ENCODE measurements around the gene IQGAP2.

Gene IQGAP2

DNA sequence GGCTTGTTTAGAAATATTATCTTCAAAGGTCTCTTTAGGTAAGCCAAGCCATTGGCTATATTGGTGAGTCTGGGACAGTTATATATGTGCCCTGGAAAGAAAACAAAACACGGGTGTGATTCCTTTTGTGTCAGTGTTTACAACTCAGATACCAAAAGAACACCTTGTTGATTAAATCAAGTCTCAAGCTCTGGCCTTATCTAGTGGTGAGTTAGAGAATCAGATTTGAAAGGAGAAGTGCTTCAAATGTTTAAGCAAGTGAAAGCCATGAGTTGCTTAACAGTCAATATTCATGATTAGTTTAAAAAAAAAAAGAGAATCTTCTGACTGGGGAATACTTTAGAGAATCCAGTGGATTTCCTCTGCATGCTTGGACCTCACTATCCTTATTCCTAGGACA, 68.3 kb downstream of the IQGAP2 start:
- Histone ChIP-seq H3K27me3 (replicated peaks; ENCODE audit: control insufficient read depth, insufficient read depth, low read length) (no peaks in the 10 kb centered on the region), H3K36me3 (ENCODE audit: control insufficient read depth, insufficient read depth, low read length) (no peaks in the 10 kb centered on the region), H3K4me3 (replicated peaks; ENCODE audit: low read depth, low read length) (no peak overlapping the region)
- DNase-seq (ENCODE audit: extremely low read depth, insufficient read length), result no peak
- no peak for TF ChIP-seq CTCF (IDR thresholded peaks at IDR 0.05; ENCODE audit: insufficient read depth, low read length, poor library complexity, severe bottlenecking)

- DNase-seq (ENCODE audit: extremely low read depth, insufficient read length), result no peak
- no peaks in the 10 kb centered on the region for H3K36me3 ChIP-seq (ENCODE audit: control insufficient read depth, insufficient read depth, low read length)
- no peak overlapping the region for H3K4me3 ChIP-seq (replicated peaks; ENCODE audit: low read depth, low read length)
- no peaks in the 10 kb centered on the region for H3K27me3 ChIP-seq (replicated peaks; ENCODE audit: control insufficient read depth, insufficient read depth, low read length)
- TF ChIP-seq CTCF (IDR thresholded peaks at IDR 0.05; ENCODE audit: insufficient read depth, low read length, poor library complexity, severe bottlenecking), result no peak
Observed at GRCh38 chr5:76471987-76472334, 68.9 kb downstream of the IQGAP2 start.

DNA sequence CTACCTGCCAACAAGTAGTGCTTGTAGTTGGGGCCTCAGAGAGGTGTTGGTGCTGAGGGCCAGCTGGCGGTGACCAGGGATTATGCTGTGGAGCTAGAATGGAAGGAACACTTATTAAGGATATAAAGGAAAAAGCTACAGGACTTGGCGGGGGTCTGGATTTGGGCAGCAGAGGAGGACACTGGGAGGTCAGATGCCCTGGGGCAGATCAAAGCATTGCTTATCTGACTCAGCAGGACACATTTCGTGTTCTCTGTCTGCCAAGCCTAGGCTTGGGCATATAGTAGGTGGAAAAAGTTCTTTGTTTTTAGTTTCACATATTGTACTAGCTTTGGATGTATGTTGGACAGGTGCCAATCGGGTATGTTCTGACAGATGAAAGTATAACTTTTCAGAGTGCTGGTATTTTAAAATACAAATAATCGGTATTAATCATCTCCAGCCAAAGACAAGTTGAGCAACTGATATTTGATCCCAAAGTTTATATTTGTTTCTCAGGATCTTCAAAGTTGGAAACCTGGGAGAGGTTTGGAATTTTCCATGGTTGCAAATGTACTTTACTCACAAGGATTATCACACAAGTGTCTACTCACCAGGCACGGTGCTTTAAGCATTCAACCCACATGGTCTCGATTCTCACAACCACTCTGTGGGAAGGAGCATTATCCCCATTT, 69.4 kb downstream of the IQGAP2 start:
- TF ChIP-seq CTCF (IDR thresholded peaks at IDR 0.05; ENCODE audit: insufficient read depth, low read length, poor library complexity, severe bottlenecking), result no peak
- H3K27me3 ChIP-seq (replicated peaks; ENCODE audit: control insufficient read depth, insufficient read depth, low read length), result no peaks in the 10 kb centered on the region
- H3K36me3 ChIP-seq (ENCODE audit: control insufficient read depth, insufficient read depth, low read length), result no peaks in the 10 kb centered on the region
- DNase-seq (ENCODE audit: extremely low read depth, insufficient read length), result no peak
- no peak overlapping the region for H3K4me3 ChIP-seq (replicated peaks; ENCODE audit: low read depth, low read length)

DNA sequence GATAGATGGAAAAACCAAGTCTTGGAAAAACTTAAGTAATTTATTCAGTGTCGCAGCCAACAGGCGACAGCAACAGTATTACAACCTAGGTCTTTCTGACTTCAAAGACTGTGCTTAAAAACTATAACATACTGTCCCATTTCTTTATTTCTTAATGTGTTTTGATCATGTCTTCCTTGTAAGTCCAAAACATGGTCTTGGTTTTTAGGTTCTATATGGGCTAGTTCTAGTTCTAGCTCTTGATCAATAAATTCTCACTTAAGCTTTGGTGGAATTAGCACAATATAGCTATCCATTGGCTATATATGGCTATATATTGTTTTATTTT, 69.9 kb downstream of the IQGAP2 start:
- no peak for DNase-seq (ENCODE audit: extremely low read depth, insufficient read length)
- no peak overlapping the region for H3K4me3 ChIP-seq (replicated peaks; ENCODE audit: low read depth, low read length)
- H3K36me3 ChIP-seq (ENCODE audit: control insufficient read depth, insufficient read depth, low read length), result no peaks in the 10 kb centered on the region
- no peaks in the 10 kb centered on the region for H3K27me3 ChIP-seq (replicated peaks; ENCODE audit: control insufficient read depth, insufficient read depth, low read length)
- no peak for TF ChIP-seq CTCF (IDR thresholded peaks at IDR 0.05; ENCODE audit: insufficient read depth, low read length, poor library complexity, severe bottlenecking)

DNA sequence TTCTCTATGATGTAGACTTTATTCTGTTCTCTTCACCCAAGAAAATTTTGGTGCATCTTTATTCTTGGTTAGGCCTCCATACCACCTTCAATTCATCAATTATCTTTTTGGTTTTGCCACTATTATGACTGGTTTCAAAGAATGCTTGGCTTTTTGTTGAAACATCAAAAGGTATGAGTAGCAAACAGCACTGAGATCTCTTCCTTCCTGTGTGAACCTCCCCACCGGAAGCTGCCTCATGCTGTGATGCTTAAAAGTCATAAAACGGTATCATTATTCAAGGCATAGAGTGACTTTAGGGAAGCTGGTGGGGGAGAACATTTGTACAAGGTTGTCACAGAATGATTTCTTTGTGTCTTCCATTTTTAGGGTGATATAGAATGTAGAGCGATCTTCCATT, 70.6 kb downstream of the IQGAP2 start:
- H3K4me3 ChIP-seq (replicated peaks; ENCODE audit: low read depth, low read length), result no peak overlapping the region
- no peak for TF ChIP-seq CTCF (IDR thresholded peaks at IDR 0.05; ENCODE audit: insufficient read depth, low read length, poor library complexity, severe bottlenecking)
- no peaks in the 10 kb centered on the region for H3K36me3 ChIP-seq (ENCODE audit: control insufficient read depth, insufficient read depth, low read length)
- H3K27me3 ChIP-seq (replicated peaks; ENCODE audit: control insufficient read depth, insufficient read depth, low read length), result no peaks in the 10 kb centered on the region
- no peak for DNase-seq (ENCODE audit: extremely low read depth, insufficient read length)

- TF ChIP-seq CTCF (IDR thresholded peaks at IDR 0.05; ENCODE audit: insufficient read depth, low read length, poor library complexity, severe bottlenecking), result no peak
- H3K36me3 ChIP-seq (ENCODE audit: control insufficient read depth, insufficient read depth, low read length), result no peaks in the 10 kb centered on the region
- H3K4me3 ChIP-seq (replicated peaks; ENCODE audit: low read depth, low read length), result no peak overlapping the region
- H3K27me3 ChIP-seq (replicated peaks; ENCODE audit: control insufficient read depth, insufficient read depth, low read length), result no peaks in the 10 kb centered on the region
- DNase-seq (ENCODE audit: extremely low read depth, insufficient read length), result no peak
Observed at GRCh38 chr5:76474377-76474776, 71.3 kb downstream of the IQGAP2 start.

Measured in GM06990 (cell line).